ENCODE data around the gene ECE2. TPM values are rescaled to one million over a fixed set of nuclear protein-coding genes. Genes with fewer than 3 reads are reported as not detected.

ECE2 gene
- total RNA-seq, 2 experiments from 2014 or later, result not detected

DNA sequence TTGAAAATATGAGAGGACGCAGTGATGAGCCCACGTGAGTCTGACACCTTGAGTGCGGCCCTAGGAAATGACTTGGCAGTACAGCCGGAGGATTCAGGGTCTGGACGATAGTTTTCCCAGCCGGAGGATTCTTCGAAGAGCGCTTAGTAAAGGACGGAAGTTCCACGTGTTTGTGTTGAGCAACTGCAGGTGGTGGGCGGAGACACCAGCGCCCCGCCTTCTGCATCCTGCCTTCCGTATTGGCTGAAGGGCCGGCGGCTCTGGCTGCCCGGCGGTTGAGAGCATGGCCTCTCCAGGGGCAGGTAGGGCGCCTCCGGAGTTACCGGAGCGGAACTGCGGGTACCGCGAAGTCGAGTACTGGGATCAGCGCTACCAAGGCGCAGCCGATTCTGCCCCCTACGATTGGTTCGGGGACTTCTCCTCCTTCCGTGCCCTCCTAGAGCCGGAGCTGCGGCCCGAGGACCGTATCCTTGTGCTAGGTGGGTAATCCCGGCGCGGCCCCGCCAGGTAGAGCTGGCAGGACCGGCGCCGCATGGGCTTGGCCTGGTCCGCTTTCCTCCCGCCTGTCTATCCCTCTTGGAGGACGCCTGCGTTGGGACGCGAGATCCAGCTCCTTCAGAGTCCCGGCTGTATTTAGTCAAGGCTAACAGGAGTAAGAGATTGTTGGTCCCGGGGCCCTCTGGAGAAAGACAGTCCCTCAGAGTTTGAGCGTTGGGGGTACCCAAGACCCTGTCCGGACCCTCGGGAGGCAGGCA, 26.2 kb upstream of the ECE2 start, which contains the start of gene EEF1AKMT4:
Gene EEF1AKMT4, plus strand, starts transcription at position 261 of the 755 bp plus-strand sequence. Its CDS starts 23 bp downstream, at position 284.
- H3K4me1 ChIP-seq (ENCODE audit: insufficient read depth, low read length), result peaks cover 28% of the 10 kb centered on the region
- Mint-ChIP-seq H3K4me3 (peak within 1 kb of the TSS; percentile 93), H3K9me3 (no peaks in the 10 kb centered on the region), H3K27me3 (no peaks in the 10 kb centered on the region), H3K4me1 (ENCODE audit: low read depth) (peaks cover 21% of the 10 kb centered on the region), H3K36me3 (ENCODE audit: low read depth) (peaks cover 24% of the 10 kb centered on the region), H3K27ac (peak within 1 kb of the TSS; percentile 94)
- no peaks in the 10 kb centered on the region for H3K27me3 ChIP-seq (ENCODE audit: control insufficient read depth in 1 of 2, insufficient read depth in 2 of 2, low read length in 2 of 2)
- H3K9me3 ChIP-seq (ENCODE audit: control insufficient read depth in 1 of 2, insufficient read depth in 1 of 2, low read length in 2 of 2), result no peaks in the 10 kb centered on the region
- ChIA-PET POLR2A (interaction anchor here (0.8 to 1.3 kb wide), 6 partner anchors 13 to 114 kb away, joined by 3 to 7 read pairs (median 4); partner anchors contain the start of genes EIF2B5 and VWA5B2), CTCF (interaction anchor here (0.5 to 1.7 kb wide), 15 partner anchors 10 to 365 kb away, joined by 3 to 21 read pairs (median 4); partner anchors contain the start of genes ABCC5, ABCF3, CAMK2N2 and PARL)
- TF ChIP-seq, protein P1, sequence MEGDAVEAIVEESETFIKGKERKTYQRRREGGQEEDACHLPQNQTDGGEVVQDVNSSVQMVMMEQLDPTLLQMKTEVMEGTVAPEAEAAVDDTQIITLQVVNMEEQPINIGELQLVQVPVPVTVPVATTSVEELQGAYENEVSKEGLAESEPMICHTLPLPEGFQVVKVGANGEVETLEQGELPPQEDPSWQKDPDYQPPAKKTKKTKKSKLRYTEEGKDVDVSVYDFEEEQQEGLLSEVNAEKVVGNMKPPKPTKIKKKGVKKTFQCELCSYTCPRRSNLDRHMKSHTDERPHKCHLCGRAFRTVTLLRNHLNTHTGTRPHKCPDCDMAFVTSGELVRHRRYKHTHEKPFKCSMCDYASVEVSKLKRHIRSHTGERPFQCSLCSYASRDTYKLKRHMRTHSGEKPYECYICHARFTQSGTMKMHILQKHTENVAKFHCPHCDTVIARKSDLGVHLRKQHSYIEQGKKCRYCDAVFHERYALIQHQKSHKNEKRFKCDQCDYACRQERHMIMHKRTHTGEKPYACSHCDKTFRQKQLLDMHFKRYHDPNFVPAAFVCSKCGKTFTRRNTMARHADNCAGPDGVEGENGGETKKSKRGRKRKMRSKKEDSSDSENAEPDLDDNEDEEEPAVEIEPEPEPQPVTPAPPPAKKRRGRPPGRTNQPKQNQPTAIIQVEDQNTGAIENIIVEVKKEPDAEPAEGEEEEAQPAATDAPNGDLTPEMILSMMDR (IDR thresholded peaks at IDR 0.05), result no peak
- H3K4me3 ChIP-seq (ENCODE audit: low read length), result peak within 1 kb of the TSS; percentile 86
- peak; percentile 86 for ATAC-seq (ENCODE audit: poor library complexity)
- peaks cover 11% of the 10 kb centered on the region for H3K36me3 ChIP-seq (ENCODE audit: insufficient read depth, low read length)
- intact Hi-C loops (cut with DNase I, micrococcal nuclease), result loop anchor here (1.0 to 5.0 kb wide), 13 partner anchors 22 to 365 kb away; partner anchors contain the start of genes PSMD2 (in 2 of the 2), ABCC5 (in 1 of the 2), ABCF3 (in 1 of the 2) and AP2M1 (in 1 of the 2)
- DNase-seq, result peak; percentile 90 to 99 (median 94)
- peak within 1 kb of the TSS; percentile 61 to 79 for H3K27ac ChIP-seq (ENCODE audit: low read depth in 1 of 2, low read length in 2 of 2)

DNA sequence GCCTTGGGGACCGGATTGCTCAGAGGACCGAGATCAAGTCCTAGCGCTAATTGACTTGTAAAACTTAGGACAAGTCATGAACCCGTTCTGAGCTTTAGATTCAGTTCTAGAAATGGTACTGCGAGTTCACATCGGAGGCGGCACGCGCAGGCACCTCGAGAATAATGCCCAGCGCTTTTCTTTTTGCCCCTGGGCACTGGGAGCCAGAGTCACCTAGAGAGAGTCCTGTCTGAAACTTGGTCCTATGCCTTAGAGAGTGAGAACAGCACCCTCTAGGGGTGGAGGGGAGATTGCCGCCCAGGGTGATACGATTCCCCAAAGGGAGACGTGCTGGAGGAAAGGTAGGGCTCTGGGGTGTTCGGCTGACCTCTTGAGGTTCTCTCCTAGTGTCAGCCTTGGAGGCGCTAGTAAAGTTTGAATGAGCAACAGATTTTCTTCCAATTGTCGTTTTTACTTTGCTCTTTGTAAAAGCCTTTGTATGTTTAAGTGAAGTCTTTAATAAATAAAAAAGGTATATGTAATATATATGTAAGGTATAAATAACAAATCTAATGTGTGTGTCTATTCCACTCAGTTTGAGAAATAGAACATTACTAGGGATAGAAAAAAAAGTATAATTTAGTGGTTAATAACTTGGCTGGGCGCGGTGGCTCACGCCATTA, 25.5 kb upstream of the ECE2 start:
- ChIA-PET CTCF (interaction anchor here (0.5 to 1.7 kb wide), 15 partner anchors 10 to 366 kb away, joined by 3 to 21 read pairs (median 4); partner anchors contain the start of genes ABCC5, ABCF3, CAMK2N2 and PARL), POLR2A (interaction anchor here (0.8 to 1.3 kb wide), 6 partner anchors 12 to 115 kb away, joined by 3 to 7 read pairs (median 4); partner anchors contain the start of genes EIF2B5 and VWA5B2)
- Mint-ChIP-seq H3K27me3 (no peaks in the 10 kb centered on the region), H3K4me3 (peak overlapping the region; percentile 93), H3K27ac (peak overlapping the region; percentile 94), H3K4me1 (ENCODE audit: low read depth) (peaks cover 21% of the 10 kb centered on the region), H3K9me3 (no peaks in the 10 kb centered on the region), H3K36me3 (ENCODE audit: low read depth) (peaks cover 17% of the 10 kb centered on the region)
- Histone ChIP-seq H3K9me3 (ENCODE audit: control insufficient read depth in 1 of 2, insufficient read depth in 1 of 2, low read length in 2 of 2) (no peaks in the 10 kb centered on the region), H3K27ac (ENCODE audit: low read depth in 1 of 2, low read length in 2 of 2) (peak overlapping the region; percentile 61 to 79), H3K4me1 (ENCODE audit: insufficient read depth, low read length) (peaks cover 28% of the 10 kb centered on the region), H3K4me3 (ENCODE audit: low read length) (peak overlapping the region; percentile 86), H3K36me3 (ENCODE audit: insufficient read depth, low read length) (peaks cover 3% of the 10 kb centered on the region), H3K27me3 (ENCODE audit: control insufficient read depth in 1 of 2, insufficient read depth in 2 of 2, low read length in 2 of 2) (no peaks in the 10 kb centered on the region)
- ATAC-seq (ENCODE audit: poor library complexity) (peak; percentile 62), DNase-seq (peak; percentile 77 to 92 (median 86))
- TF ChIP-seq, protein P1 (IDR thresholded peaks at IDR 0.05), result peak; percentile 88
- intact Hi-C loops (cut with DNase I, micrococcal nuclease), result loop anchor here (1.0 to 5.0 kb wide), 4 partner anchors 23 to 355 kb away; partner anchors contain the start of gene PSMD2 (in 1 of the 2)
